Natural killer cell (primary cell): Measurements from ENCODE around the gene CRAMP1. TPM values are rescaled to one million over a fixed set of nuclear protein-coding genes. Genes with fewer than 3 reads are reported as not detected.
A peak's percentile ranks its signal among the peaks of the same experiment; 100 is the strongest.
"Not testable (repeated sequence)": the region's sequence is repeated elsewhere in the genome, so short reads cannot be mapped to it uniquely, and the experiment has no call there.

Experiments used
- ATAC-seq, 3 donors: fragments of 150-1000 bp in 2 of 3; fragments of 200-7000 bp in 1 of 3; cut with Tn5 transposase; 1 replicate in 1 of 3; 2 replicates in 2 of 3; pipeline ENCODE4 v1.10.0; 2021; ENCODE audit warnings: mild to moderate bottlenecking in 2 of 3, moderate library complexity in 2 of 3
- DNase-seq, 2 donors: peaks; one replicate each; pipeline versions ENCODE4 v3.0.0 to v3.0.0-alpha.2; 2013 to 2021; ENCODE audit warnings: mixed read lengths in 1 of 2
- H3K27ac ChIP-seq: one replicate; pipeline ENCODE4 v1.5.1; 2013; ENCODE audit warnings: mild to moderate bottlenecking, low read length
- H3K27me3 ChIP-seq: one replicate; pipeline ENCODE4 v1.6.1; 2013; ENCODE audit warnings: low read length; ENCODE audit not compliant: control insufficient read depth, insufficient read depth
- H3K36me3 ChIP-seq: one replicate; pipeline ENCODE4 v1.6.1; 2013; ENCODE audit warnings: low read length; ENCODE audit not compliant: control insufficient read depth, insufficient read depth
- H3K4me1 ChIP-seq: one replicate; pipeline ENCODE4 v1.6.1; 2013; ENCODE audit warnings: low read length; ENCODE audit not compliant: control insufficient read depth, insufficient read depth
- H3K4me3 ChIP-seq: one replicate; pipeline ENCODE4 v1.5.1; 2013; ENCODE audit warnings: low read length
- H3K9me3 ChIP-seq: one replicate; pipeline ENCODE4 v1.6.1; 2013; ENCODE audit warnings: low read length; ENCODE audit not compliant: control insufficient read depth, insufficient read depth
- H3K27ac Mint-ChIP-seq, 2 donors: one replicate each; pipeline ENCODE4 v1.8.0; 2022; ENCODE audit warnings: mild to moderate bottlenecking in 2 of 2, mixed read lengths in 2 of 2, moderate library complexity in 1 of 2
- H3K27me3 Mint-ChIP-seq, 2 donors: one replicate each; pipeline ENCODE4 v1.8.0; 2022; ENCODE audit warnings: low read depth in 2 of 2, mixed read lengths in 2 of 2
- H3K36me3 Mint-ChIP-seq: one replicate; pipeline ENCODE4 v1.8.0; 2022; ENCODE audit warnings: mixed read lengths
- H3K4me1 Mint-ChIP-seq, 2 donors: one replicate each; pipeline ENCODE4 v1.8.0; 2022; ENCODE audit warnings: mixed read lengths in 2 of 2
- H3K4me3 Mint-ChIP-seq: one replicate; pipeline ENCODE4 v1.8.0; 2022; ENCODE audit warnings: mild to moderate bottlenecking, moderate library complexity, mixed read lengths
- H3K9me3 Mint-ChIP-seq, 2 donors: one replicate each; pipeline ENCODE4 v1.8.0; 2022; ENCODE audit warnings: mixed read lengths in 2 of 2
- CTCF ChIP-seq: fragments of 200-600 bp; IDR thresholded peaks from one replicate; pipeline ENCODE4 v1.8.0; 2022; ENCODE audit warnings: antibody characterized with exemption
- WGBS: methylation state at CpG from one replicate; pipeline ENCODE4 v1.1.7; 2013; ENCODE audit warnings: missing lambda C conversion rate; ENCODE audit not compliant: insufficient coverage; 5-methylcytosine and 5-hydroxymethylcytosine counted together
- intact Hi-C: fragments of 100-400 bp; cut with micrococcal nuclease; formaldehyde crosslinking; loops from one replicate; pipeline ENCODE4 v1.14.2; 2022
- total RNA-seq, 4 donors: library from RNA; stranded (reverse); fragments of 120-200 nt in 1 of 4; gene quantifications; one replicate each; pipeline versions ENCODE4 v1.2.3 to v1.2.4, GENCODE V29; 2013 to 2022

The CRAMP1 gene
- total RNA-seq, 3 donors from 2014 or later (not counting 1 experiment from before 2014, with no cell fraction given), result 47.8 to 49.8 (median 49.6) TPM

GRCh38 chr16:1715220-1715619 is 103.1 kb downstream of the CRAMP1 start:
- Histone ChIP-seq H3K36me3 (no peaks in the 10 kb centered on the region), H3K9me3 (no peaks in the 10 kb centered on the region), H3K4me3 (no peak overlapping the region), H3K27me3 (no peaks in the 10 kb centered on the region), H3K27ac (no peak overlapping the region), H3K4me1 (peaks cover 42% of the 10 kb centered on the region)
- peak overlapping the region in 1 of 2 donors; percentile 31 for H3K27ac Mint-ChIP-seq
- H3K9me3 Mint-ChIP-seq, result no peaks in the 10 kb centered on the region
- DNase-seq, result no peak
- no peaks in the 10 kb centered on the region for H3K36me3 Mint-ChIP-seq
- no peak for ATAC-seq
- intact Hi-C loops, result no loop called here
- peaks cover 35 to 36% of the 10 kb centered on the region in 2 donors for H3K4me1 Mint-ChIP-seq
- TF ChIP-seq CTCF, result no peak
- 95% methylated on average over 12 of the region's 12 CpGs for WGBS
- no peaks in the 10 kb centered on the region for H3K27me3 Mint-ChIP-seq
- no peak overlapping the region for H3K4me3 Mint-ChIP-seq

GRCh38 chr16:1718236-1718635 is 106.1 kb downstream of the CRAMP1 start:
- H3K4me3 Mint-ChIP-seq, DNase-seq, H3K9me3 ChIP-seq, H3K36me3 Mint-ChIP-seq, H3K27me3 Mint-ChIP-seq, H3K9me3 Mint-ChIP-seq, H3K27ac ChIP-seq, H3K36me3 ChIP-seq, H3K27me3 ChIP-seq, ATAC-seq, H3K4me3 ChIP-seq, intact Hi-C loops: not testable (repeated sequence)
- Mint-ChIP-seq H3K4me1 (peaks cover 35 to 40% of the 10 kb centered on the region in 2 donors), H3K27ac (peak overlapping the region in 1 of 2 donors; percentile 79)
- 91% methylated on average over 10 of the region's 10 CpGs for WGBS
- peaks cover 61% of the 10 kb centered on the region for H3K4me1 ChIP-seq

- H3K36me3 Mint-ChIP-seq, H3K27ac ChIP-seq, H3K27me3 Mint-ChIP-seq, H3K9me3 Mint-ChIP-seq, intact Hi-C loops, H3K36me3 ChIP-seq, H3K4me3 ChIP-seq, H3K27me3 ChIP-seq, H3K9me3 ChIP-seq: not testable (repeated sequence)
- DNase-seq, result peak in 1 of 2 donors; percentile 45
- peak overlapping the region; percentile 60 for H3K4me3 Mint-ChIP-seq
- H3K27ac Mint-ChIP-seq, result peak overlapping the region; percentile 70 to 79
- peak; percentile 39 to 48 (median 41) for ATAC-seq
- H3K4me1 ChIP-seq, result peaks cover 57% of the 10 kb centered on the region
- H3K4me1 Mint-ChIP-seq, result peaks cover 37 to 38% of the 10 kb centered on the region in 2 donors
- 35% methylated on average over 4 of the region's 12 CpGs for WGBS
Measured at GRCh38 chr16:1719559-1720229, 107.5 kb downstream of the CRAMP1 start.

- WGBS, result 94% methylated on average over 9 of the region's 9 CpGs
- ATAC-seq (no peak), DNase-seq (no peak)
- Mint-ChIP-seq H3K27ac (peak overlapping the region; percentile 70 to 85), H3K27me3 (no peaks in the 10 kb centered on the region), H3K4me1 (peaks cover 31 to 33% of the 10 kb centered on the region in 2 donors), H3K9me3 (no peaks in the 10 kb centered on the region), H3K4me3 (no peak overlapping the region), H3K36me3 (no peaks in the 10 kb centered on the region)
- no peak for TF ChIP-seq CTCF
- H3K4me3 ChIP-seq, result no peak overlapping the region
- peaks cover 14% of the 10 kb centered on the region for H3K36me3 ChIP-seq
- no peaks in the 10 kb centered on the region for H3K27me3 ChIP-seq
- peaks cover 57% of the 10 kb centered on the region for H3K4me1 ChIP-seq
- H3K27ac ChIP-seq, result no peak overlapping the region
- H3K9me3 ChIP-seq, result no peaks in the 10 kb centered on the region
- intact Hi-C loops, result no loop called here
Measured at GRCh38 chr16:1721372-1721771, 109.2 kb downstream of the CRAMP1 start.
